Thoracic aorta (tissue), 2 donors: ENCODE results near the gene AEBP1. TPM values are rescaled to one million over a fixed set of nuclear protein-coding genes. Genes with fewer than 3 reads are reported as not detected.

ENCODE experiments used
- ATAC-seq: fragments of 150-250 bp; one replicate; pipeline ENCODE4 v1.8.0; 2017; ENCODE audit warnings: low read depth; ENCODE audit not compliant: insufficient number of reproducible peaks, low FRiP score
- DNase-seq: peaks from one replicate; pipeline ENCODE4 v3.0.0-alpha.2; 2020; ENCODE audit warnings: low spot score
- H3K27ac ChIP-seq, 2 donors: fragments of 200-600 bp; sonication (generic); 1 replicate in 1 of 2; 2 replicates in 1 of 2; pipeline ENCODE4 v1.5.1; 2016; ENCODE audit warnings: mild to moderate bottlenecking in 2 of 2, moderate library complexity in 2 of 2
- H3K27me3 ChIP-seq: fragments of 200-600 bp; sonication (generic); replicated peaks from 2 replicates; pipeline ENCODE4 v1.6.0; 2016; ENCODE audit warnings: mild to moderate bottlenecking; ENCODE audit not compliant: insufficient read depth
- H3K36me3 ChIP-seq: fragments of 200-600 bp; sonication (generic); one replicate; pipeline ENCODE4 v1.5.1; 2016
- H3K4me1 ChIP-seq, 2 donors: fragments of 200-600 bp; sonication (generic); 1 replicate in 1 of 2; 2 replicates in 1 of 2; pipeline versions ENCODE4 v1.5.1 to v1.6.0; 2016; ENCODE audit warnings: low read depth in 2 of 2, mild to moderate bottlenecking in 1 of 2; ENCODE audit not compliant: control insufficient read depth in 1 of 2
- H3K4me3 ChIP-seq: fragments of 200-600 bp; sonication (generic); 2 replicates; pipeline ENCODE4 v1.5.1; 2016; ENCODE audit warnings: mild to moderate bottlenecking
- H3K9me3 ChIP-seq: fragments of 200-600 bp; sonication (generic); 2 replicates; pipeline ENCODE4 v1.5.1; 2016
- total RNA-seq, 2 donors: library from RNA; depleted of rRNA; stranded (reverse); fragments of >200 nt; gene quantifications; one replicate each; pipeline versions ENCODE4 v1.1.0 to v1.2.3, GENCODE V29; 2016
- TF ChIP-seq, protein P1 (sequence below): fragments of 200-600 bp; sonication (generic); IDR thresholded peaks from one replicate; pipeline ENCODE4 v1.5.1; 2019; ENCODE audit warnings: antibody characterized with exemption

AEBP1 gene
- total RNA-seq, 2 donors from 2014 or later: 1,006 to 1,415 TPM

DNA sequence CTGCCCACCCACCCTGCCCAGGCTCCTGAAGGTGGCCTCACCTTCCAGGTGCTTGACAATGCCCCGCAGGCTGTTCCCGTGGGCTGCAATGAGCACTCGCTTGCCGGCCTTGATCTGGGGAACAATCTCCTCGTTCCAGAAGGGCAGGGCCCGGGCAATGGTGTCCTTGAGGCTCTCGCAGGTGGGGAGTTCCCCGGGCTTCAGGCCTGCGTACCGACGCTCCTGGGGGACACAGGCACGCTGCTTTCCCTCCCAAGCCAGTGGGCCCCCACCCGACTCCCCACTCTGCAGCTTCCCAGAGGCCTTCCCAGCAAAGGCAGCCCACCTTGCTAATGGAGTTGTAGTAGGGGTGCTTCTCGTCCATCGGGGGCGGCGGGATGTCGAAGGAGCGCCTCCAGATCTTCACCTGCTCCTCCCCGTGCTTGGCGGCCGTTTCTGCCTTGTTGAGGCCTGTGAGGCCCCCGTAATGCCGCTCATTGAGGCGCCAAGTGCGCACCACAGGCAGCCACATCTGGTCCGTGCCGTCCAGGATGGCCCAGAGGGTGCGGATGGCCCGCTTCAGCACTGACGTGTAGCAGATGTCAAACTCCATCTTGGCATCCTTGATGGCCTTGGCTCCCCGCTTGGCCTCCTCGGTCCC lies 39.2 kb upstream of the AEBP1 start:
- Histone ChIP-seq H3K36me3 (peaks cover 20% of the 10 kb centered on the region), H3K4me3 (peak overlapping the region; percentile 48), H3K9me3 (no peaks in the 10 kb centered on the region), H3K4me1 (peaks cover 10 to 35% of the 10 kb centered on the region in 2 donors), H3K27me3 (no peaks in the 10 kb centered on the region), H3K27ac (no peak overlapping the region)
- TF ChIP-seq, protein P1, sequence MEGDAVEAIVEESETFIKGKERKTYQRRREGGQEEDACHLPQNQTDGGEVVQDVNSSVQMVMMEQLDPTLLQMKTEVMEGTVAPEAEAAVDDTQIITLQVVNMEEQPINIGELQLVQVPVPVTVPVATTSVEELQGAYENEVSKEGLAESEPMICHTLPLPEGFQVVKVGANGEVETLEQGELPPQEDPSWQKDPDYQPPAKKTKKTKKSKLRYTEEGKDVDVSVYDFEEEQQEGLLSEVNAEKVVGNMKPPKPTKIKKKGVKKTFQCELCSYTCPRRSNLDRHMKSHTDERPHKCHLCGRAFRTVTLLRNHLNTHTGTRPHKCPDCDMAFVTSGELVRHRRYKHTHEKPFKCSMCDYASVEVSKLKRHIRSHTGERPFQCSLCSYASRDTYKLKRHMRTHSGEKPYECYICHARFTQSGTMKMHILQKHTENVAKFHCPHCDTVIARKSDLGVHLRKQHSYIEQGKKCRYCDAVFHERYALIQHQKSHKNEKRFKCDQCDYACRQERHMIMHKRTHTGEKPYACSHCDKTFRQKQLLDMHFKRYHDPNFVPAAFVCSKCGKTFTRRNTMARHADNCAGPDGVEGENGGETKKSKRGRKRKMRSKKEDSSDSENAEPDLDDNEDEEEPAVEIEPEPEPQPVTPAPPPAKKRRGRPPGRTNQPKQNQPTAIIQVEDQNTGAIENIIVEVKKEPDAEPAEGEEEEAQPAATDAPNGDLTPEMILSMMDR: no peak
- ATAC-seq (no peak), DNase-seq (no peak)

DNA sequence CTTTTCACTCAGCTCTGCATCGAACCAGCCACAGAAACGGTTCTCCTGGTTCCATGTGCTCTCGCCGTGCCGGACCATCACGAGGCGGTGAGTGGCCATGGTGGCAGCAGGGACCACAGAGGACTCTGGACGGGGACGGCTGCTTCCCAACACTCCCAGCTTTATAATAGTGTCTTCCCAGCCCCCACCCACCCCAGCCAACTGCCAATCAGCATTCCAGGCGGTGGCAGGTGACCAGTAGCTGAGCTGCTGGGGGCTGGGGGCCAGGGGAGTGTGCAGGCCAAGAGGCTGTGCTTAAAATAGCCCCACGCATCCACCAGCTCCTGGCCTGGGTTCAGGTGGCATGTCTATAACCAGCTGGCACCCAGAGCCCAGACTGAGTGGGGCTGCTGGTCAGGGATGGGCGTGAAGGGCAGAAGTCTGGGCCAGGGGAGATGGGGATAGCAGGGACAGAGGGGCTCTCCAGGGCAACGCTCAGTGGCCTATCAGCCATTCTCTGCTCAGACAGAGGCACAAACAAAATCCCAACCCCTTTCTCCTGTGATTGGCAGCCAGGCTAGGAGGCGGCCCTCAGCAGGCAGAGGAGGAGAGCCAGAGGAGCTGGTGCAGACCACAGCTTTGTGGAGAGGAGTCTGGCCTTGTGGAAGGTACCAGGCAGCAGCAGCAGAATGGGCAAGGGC lies 38.6 kb upstream of the AEBP1 start, which contains the start of gene PGAM2:
TSS of gene PGAM2 (minus strand) at position 137 of the 680 bp plus-strand sequence. CDS start at position 99, 38 bp downstream.
- DNase-seq: no peak
- peak within 1 kb of the TSS; percentile 48 for H3K4me3 ChIP-seq
- H3K36me3 ChIP-seq: peaks cover 15% of the 10 kb centered on the region
- peaks cover 10 to 35% of the 10 kb centered on the region in 2 donors for H3K4me1 ChIP-seq
- ATAC-seq: no peak
- H3K9me3 ChIP-seq: no peaks in the 10 kb centered on the region
- TF ChIP-seq, protein P1: no peak
- H3K27ac ChIP-seq: no peak within 1 kb of the TSS
- H3K27me3 ChIP-seq: no peaks in the 10 kb centered on the region

DNA sequence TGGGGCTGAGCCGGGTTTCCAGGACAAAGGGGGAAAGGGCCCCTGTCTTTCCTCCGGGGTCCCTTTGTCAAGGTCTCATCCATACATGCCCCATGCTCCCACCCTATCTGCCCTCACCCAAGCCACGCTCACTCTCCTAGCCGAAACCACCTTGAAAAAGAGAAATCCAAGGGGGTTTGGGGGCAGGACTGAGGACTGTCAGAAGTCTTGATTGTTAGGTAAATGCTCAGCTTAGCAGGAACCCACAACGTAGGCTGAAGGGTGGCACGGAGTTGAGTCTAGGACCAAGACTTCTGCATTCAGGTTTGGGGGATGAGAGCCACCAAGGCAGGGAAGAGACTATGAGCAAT lies 38.1 kb upstream of the AEBP1 start:
- Histone ChIP-seq H3K27me3 (no peaks in the 10 kb centered on the region), H3K9me3 (no peaks in the 10 kb centered on the region), H3K27ac (no peak overlapping the region), H3K4me1 (peaks cover 10 to 35% of the 10 kb centered on the region in 2 donors), H3K36me3 (peaks cover 10% of the 10 kb centered on the region), H3K4me3 (no peak overlapping the region)
- ATAC-seq (no peak), DNase-seq (no peak)
- TF ChIP-seq, protein P1: no peak

DNA sequence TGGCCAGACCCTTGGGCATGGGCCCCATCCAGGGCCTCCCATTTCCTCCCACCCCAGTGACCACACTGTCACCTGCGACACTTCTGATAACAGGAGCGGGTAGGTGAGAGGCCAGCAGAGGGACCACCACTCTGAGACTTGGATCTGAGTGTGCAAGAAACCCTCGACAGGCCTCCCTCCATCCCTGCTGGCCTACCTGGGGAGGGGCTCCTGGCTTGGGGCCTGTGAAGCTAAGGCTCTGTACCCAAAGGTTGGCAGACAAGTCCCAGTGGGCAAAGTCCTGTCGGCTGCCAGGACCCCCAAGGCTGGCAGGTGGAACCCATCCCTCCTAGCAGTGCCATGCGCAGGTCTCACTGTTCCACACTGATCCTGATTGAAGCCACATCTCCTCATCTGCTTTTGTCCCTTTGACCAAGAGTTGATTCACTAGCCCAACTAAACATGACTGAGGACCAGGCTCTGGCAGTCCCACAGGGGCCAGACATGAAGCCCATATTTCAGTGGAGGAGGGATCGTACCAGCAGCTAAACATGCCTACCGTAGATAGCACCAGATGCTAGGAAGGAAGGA lies 37.6 kb upstream of the AEBP1 start:
- Histone ChIP-seq H3K4me3 (no peak overlapping the region), H3K9me3 (no peaks in the 10 kb centered on the region), H3K27me3 (no peaks in the 10 kb centered on the region), H3K36me3 (peaks cover 5% of the 10 kb centered on the region), H3K4me1 (peaks cover 10 to 35% of the 10 kb centered on the region in 2 donors), H3K27ac (no peak overlapping the region)
- DNase-seq (no peak), ATAC-seq (no peak)
- TF ChIP-seq, protein P1: no peak
